IPS DF 4.7 (cell line): Measurements from ENCODE around the gene NPLOC4.

ENCODE experiments used
- DNase-seq: peaks from one replicate; pipeline ENCODE4 v3.0.0-alpha.2; 2013; ENCODE audit warnings: low spot score; ENCODE audit errors: extremely low read depth

The NPLOC4 gene

GRCh38 chr17:81549826-81550225 is 87.1 kb downstream of the NPLOC4 start:
- no peak for DNase-seq

- DNase-seq = no peak
These were observed 87.8 kb downstream of the NPLOC4 start for GRCh38 chr17:81549031-81549557.

GRCh38 chr17:81547614-81547982 is 89.3 kb downstream of the NPLOC4 start:
- DNase-seq = no peak

- no peak for DNase-seq
These were observed 89.9 kb downstream of the NPLOC4 start for GRCh38 chr17:81546906-81547613.

GRCh38 chr17:81545160-81545949 is 91.6 kb downstream of the NPLOC4 start:
- DNase-seq = no peak

DNA sequence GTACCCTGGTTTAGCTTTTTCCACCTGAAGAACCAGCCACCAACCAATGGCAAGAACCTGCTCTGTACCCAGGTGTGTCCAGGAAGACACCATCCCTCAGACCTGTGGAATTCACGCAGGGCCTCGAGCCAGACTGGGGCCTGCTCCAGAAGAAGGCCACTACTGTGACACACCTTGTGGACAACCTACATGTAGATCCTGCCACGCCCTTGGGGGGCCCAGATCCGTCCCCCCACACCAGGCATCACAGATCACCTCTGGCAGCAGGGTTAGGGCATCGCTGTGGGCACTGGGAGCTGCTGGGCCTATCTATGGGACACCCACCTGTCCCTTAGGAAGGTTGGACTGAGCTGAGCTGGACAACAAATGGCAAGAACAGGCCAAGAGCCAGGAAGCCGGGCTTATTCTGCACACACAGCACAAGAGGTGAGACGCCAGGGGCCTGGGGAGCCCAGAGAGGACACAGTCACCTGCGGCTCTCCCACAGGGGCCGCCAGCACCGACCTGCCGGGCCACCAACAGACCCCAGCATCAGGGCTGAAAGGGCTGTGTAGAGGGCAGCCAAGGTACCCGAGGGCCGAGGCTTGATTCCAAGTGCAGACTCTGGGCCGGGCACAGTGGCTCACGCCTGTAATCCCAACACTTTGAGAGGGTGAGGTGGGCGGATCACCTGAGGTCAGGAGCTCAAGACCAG is 92.5 kb downstream of the NPLOC4 start:
- no peak for DNase-seq

GRCh38 chr17:81543756-81544155 is 93.2 kb downstream of the NPLOC4 start:
- no peak for DNase-seq

DNA sequence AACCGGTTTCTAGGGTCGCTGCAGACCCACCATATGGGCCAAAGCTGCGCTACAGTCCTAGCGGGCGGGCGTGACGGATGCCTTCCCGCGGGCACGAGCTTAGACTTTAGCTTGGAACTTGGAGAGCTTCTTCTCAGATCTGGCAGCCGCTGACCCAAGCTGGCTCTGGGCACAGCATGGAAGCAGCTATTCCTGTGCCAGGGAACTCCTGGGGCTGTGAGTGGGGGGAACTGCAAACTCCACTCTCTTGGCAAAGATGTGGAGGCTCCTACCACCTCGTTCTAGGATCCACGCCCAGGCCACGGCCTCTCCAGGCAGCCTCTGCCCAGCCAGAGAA is 93.6 kb downstream of the NPLOC4 start:
- no peak for DNase-seq

DNA sequence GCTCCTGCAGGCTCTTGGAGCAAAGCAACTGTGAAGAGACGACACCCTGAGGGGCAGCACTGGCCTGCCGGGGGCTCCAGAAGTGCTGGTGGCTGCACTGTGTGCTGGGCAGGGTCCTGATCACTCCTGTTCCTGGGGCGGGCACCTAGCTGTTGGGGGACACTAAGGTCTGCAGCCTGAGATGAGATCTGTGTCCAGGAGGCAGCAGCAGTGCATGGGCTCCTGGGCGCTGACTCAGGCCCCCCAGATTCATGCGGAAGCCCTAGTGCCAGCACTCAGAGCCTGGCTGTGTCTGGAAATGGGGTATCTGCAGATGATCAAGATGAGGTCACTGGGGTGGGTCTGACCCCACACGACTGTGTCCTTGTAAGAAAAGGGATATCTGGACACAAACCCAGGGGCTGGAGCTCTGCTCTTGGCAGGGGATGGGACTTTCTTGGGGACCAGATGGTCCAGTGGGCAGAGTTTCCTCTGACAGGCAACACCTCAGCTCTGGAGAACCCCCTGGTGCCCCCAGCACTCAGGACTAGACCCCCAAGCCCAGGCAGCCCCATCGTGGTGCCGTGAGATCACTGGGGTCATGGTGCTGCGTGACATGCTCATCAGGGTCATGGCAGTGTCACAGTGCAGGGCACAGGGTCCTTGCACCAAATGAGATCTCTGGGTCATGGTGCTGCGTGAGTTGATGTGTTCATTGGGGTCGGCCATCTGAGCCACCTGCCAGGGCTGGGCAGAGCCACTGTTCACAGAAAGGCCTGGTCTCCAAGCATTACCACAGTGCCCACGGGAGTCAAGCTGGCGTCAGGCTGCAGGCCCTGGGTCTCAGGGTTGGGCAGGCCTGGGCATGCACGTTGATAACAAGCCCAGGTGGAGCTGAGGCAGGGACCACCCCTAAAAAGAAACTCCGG is 94.2 kb downstream of the NPLOC4 start:
- DNase-seq = no peak

GRCh38 chr17:81541123-81541522 is 95.8 kb downstream of the NPLOC4 start:
- no peak for DNase-seq

DNA sequence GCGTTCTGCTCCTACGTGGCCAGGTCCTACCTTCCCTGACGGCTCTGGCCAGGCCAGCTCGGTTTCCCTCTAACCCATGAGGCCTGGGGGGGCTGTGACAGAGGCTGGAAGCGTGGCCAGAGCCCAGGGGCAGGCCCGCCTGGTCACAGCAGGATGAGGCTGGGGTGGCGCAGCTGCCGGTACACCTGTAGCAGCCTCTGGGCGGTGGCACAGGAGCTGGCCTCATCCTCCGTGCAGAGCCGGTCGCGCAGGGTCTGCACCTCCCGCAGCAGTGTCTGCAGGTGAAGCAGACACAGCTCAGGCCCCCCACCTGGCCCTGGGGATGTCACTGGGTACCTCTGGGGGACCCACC is 96.3 kb downstream of the NPLOC4 start:
- no peak for DNase-seq

- DNase-seq = no peak
These were observed 96.8 kb downstream of the NPLOC4 start for GRCh38 chr17:81539961-81540675.

- no peak for DNase-seq
These were observed 97.4 kb downstream of the NPLOC4 start for GRCh38 chr17:81539571-81539900.

- no peak for DNase-seq
These were observed 98.0 kb downstream of the NPLOC4 start for GRCh38 chr17:81538651-81539570.

DNA sequence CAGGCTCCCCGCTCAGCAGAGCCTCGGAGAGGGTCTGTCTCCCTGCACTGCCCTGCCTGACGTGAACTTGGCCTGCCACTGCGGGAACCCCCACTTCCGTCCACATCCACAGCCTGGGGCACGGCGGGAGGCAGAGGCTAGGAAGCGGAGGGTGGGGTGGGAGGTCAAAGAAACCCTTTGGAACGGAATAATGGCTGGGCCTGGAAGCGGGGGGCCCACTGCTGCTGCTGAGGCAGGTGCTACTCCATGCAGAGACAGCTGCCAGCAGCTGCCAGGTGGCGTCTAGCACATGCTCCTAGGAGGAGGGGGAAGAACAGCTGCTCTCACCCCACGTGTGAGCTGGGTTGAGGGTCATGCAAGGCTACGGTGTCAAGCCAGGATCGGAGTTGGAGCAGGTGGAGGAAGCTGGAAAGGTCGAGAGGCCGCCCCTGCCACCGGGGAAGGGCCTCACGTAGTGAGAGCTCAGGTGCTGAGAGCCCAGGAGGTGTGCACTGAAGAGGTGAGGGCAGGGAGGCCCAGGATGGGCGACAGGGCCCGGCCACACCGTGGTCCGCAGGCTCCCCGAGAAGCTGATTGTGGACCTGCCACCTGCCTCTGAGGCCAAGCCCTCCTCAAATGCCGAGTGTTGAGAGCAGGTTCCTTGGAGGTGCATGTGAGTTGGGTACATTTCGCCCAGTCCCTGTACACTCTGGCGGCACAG is 98.9 kb downstream of the NPLOC4 start:
- no peak for DNase-seq

GRCh38 chr17:81537343-81537855 is 99.5 kb downstream of the NPLOC4 start:
- DNase-seq = no peak

DNA sequence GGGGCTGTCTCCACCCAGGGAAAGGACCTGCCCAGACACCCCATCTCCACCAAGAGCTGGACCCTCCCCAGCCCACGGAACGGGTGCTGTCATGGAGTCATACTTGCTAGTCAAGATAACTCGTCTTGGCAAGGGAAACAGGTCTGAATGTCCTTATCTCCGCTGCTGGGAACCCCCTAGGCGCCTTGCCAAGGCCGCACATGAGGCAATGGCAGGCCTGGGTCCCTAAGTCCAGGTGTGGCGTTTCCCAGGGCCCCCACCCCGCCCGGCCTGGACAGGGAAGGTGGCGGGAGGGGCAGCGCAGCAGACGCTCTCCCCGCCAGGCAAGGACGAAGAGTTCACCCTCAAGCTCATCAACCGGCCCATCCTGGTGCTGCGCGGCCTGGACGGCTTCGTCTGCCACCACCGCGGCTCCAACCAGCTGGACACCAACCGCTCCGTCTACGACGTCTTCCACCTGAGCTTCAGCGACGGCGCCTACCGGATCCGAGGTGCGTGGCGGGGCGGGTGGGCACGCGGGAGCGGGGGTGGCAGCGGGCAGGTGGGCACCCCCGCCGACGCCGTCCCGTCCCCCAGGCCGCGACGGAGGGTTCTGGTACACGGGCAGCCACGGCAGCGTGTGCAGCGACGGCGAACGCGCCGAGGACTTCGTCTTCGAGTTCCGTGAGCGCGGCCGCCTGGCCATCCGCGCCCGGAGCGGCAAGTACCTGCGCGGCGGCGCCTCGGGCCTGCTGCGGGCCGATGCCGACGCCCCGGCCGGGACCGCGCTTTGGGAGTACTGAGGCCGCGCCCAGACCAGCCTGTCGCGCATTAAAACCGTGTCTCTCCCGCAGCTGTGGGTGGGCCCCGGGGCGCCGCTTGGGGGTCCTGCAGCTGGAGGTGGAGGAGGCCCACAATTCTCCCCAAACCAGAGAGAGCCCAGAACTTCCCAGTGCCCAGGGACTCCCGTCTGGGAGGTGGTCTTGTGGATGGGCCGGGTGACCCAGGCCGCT is 100.3 kb downstream of the NPLOC4 start:
- no peak for DNase-seq
